ENCODE measurements around the gene CDH23. TPM values are rescaled to one million over a fixed set of nuclear protein-coding genes. Genes with fewer than 3 reads are reported as not detected.

Gene CDH23
- total RNA-seq, 2 donors from 2014 or later = 1.4 to 1.6 TPM

- H3K4me1 ChIP-seq = peaks cover 25% of the 10 kb centered on the region
- no peak overlapping the region for H3K4me3 ChIP-seq
- no peak for DNase-seq
- H3K36me3 ChIP-seq = no peaks in the 10 kb centered on the region
- H3K9me3 ChIP-seq = no peaks in the 10 kb centered on the region
- TF ChIP-seq, protein P1, sequence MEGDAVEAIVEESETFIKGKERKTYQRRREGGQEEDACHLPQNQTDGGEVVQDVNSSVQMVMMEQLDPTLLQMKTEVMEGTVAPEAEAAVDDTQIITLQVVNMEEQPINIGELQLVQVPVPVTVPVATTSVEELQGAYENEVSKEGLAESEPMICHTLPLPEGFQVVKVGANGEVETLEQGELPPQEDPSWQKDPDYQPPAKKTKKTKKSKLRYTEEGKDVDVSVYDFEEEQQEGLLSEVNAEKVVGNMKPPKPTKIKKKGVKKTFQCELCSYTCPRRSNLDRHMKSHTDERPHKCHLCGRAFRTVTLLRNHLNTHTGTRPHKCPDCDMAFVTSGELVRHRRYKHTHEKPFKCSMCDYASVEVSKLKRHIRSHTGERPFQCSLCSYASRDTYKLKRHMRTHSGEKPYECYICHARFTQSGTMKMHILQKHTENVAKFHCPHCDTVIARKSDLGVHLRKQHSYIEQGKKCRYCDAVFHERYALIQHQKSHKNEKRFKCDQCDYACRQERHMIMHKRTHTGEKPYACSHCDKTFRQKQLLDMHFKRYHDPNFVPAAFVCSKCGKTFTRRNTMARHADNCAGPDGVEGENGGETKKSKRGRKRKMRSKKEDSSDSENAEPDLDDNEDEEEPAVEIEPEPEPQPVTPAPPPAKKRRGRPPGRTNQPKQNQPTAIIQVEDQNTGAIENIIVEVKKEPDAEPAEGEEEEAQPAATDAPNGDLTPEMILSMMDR (IDR thresholded peaks at IDR 0.05) = no peak
- intact Hi-C loops (cut with DNase I) = no loop called here
- H3K9ac ChIP-seq (ENCODE audit: low read depth in 2 of 2, low read length in 2 of 2) = no peak overlapping the region
- no peak overlapping the region for H3K27ac ChIP-seq
- H3K27me3 ChIP-seq = no peaks in the 10 kb centered on the region
Observed at GRCh38 chr10:71743089-71743838, 346.5 kb downstream of the CDH23 start.

- no peak for DNase-seq
- Histone ChIP-seq H3K36me3 (no peaks in the 10 kb centered on the region), H3K9me3 (no peaks in the 10 kb centered on the region), H3K9ac (ENCODE audit: low read depth in 2 of 2, low read length in 2 of 2) (no peak overlapping the region), H3K4me1 (peaks cover 31% of the 10 kb centered on the region), H3K4me3 (no peak overlapping the region), H3K27ac (no peak overlapping the region), H3K27me3 (no peaks in the 10 kb centered on the region)
- intact Hi-C loops (cut with DNase I) = no loop called here
- TF ChIP-seq, protein P1 (IDR thresholded peaks at IDR 0.05) = no peak
Observed at GRCh38 chr10:71743866-71744265, 347.1 kb downstream of the CDH23 start.

DNA sequence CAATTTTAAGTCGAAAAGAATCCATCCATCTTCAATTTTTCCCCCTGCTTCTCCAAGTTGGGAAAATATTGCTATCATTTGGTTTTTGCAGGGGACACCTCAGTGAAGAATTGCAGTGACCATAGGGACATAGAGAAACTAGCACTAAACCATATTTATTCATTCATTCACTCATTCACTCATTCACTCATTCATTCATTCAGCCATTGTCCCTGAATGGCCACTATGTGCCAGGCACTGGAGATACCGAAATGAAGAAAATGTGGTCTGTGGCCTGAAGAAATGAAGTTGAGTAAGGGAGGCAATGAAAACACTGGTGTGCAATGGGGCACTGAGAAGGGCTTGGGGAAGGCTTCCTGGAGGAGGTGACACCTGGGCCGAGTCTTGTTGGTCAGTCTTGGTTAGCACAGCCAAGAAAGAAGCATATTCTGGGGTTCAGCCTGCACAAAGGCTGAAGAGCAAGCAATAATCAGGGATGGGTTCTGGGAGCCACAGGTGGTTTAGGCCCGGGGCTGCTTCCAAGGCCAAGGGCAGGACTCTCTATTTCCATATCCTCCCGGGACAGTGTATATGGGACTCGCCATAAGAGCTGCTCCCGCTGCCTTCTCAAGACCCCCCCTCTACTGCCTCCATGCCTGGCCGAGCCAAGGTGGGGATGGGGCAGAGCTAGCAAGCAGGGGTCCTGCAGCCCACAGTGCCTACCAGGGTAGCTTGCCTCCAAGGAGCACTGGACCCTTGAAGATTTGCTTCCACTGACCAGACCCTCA lies 348.4 kb downstream of the CDH23 start:
- Histone ChIP-seq H3K9me3 (no peaks in the 10 kb centered on the region), H3K36me3 (no peaks in the 10 kb centered on the region), H3K4me1 (peaks cover 39% of the 10 kb centered on the region), H3K27ac (no peak overlapping the region), H3K9ac (ENCODE audit: low read depth in 2 of 2, low read length in 2 of 2) (peak overlapping the region in 1 of 2 donors; percentile 84), H3K27me3 (no peaks in the 10 kb centered on the region), H3K4me3 (no peak overlapping the region)
- TF ChIP-seq, protein P1 (IDR thresholded peaks at IDR 0.05) = no peak
- intact Hi-C loops (cut with DNase I) = no loop called here
- DNase-seq = peak; percentile 17

GRCh38 chr10:71745664-71746250 lies 349.0 kb downstream of the CDH23 start:
- Histone ChIP-seq H3K27me3 (no peaks in the 10 kb centered on the region), H3K27ac (peak overlapping the region; percentile 68), H3K4me3 (no peak overlapping the region), H3K36me3 (no peaks in the 10 kb centered on the region), H3K9me3 (no peaks in the 10 kb centered on the region), H3K9ac (ENCODE audit: low read depth in 2 of 2, low read length in 2 of 2) (peak overlapping the region; percentile 27 to 84), H3K4me1 (peaks cover 39% of the 10 kb centered on the region)
- intact Hi-C loops (cut with DNase I) = no loop called here
- peak; percentile 17 for DNase-seq
- TF ChIP-seq, protein P1 (IDR thresholded peaks at IDR 0.05) = no peak

DNA sequence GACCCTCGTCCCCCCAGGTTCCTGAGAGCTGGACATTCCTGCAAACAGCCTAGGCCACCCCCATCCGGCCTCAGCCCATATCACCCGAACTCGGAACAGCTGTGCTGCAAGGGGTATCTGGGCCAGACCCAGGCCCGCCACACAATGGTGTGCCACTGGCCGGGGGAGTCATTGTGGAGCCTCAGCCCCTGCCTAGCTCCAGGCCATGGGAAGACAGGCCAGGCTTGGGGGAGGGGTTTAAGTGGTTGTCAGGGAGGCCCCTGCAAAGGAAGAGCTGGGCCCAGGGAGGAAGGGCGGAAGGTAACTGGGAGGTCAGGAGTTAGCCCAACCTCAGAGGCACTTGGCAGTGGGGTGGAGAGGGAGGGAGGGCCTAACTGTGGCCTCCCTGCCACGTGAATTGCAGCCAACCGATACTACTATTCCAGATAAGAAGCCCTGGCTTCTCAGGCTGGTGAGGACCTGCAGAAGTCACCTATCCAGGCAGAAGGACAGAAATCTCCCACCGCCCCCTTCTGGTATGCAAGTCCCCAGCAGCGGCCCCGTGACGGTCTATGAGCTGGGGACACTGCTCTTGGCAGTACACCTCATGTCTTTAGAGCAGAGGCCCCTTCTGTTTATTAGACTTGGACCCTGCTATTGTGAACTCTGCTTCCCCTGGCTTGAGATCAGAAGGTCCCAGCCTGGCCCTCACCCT lies 349.8 kb downstream of the CDH23 start:
- H3K4me1 ChIP-seq = peaks cover 39% of the 10 kb centered on the region
- H3K9ac ChIP-seq (ENCODE audit: low read depth in 2 of 2, low read length in 2 of 2) = peak overlapping the region; percentile 54 to 84
- TF ChIP-seq, protein P1 (IDR thresholded peaks at IDR 0.05) = no peak
- H3K36me3 ChIP-seq = no peaks in the 10 kb centered on the region
- no peak overlapping the region for H3K4me3 ChIP-seq
- H3K9me3 ChIP-seq = no peaks in the 10 kb centered on the region
- peak overlapping the region; percentile 68 for H3K27ac ChIP-seq
- intact Hi-C loops (cut with DNase I) = no loop called here
- peak; percentile 75 for DNase-seq
- no peaks in the 10 kb centered on the region for H3K27me3 ChIP-seq

Measured in colonic mucosa (tissue), 4 donors.